Astrocyte (in vitro differentiated cells and primary cell): ENCODE results near the gene SLC36A4. TPM values are rescaled to one million over a fixed set of nuclear protein-coding genes. Genes with fewer than 3 reads are reported as not detected.

Experiments used
- DNase-seq: peaks from one replicate; pipeline ENCODE4 v3.0.0-alpha.2; 2010; ENCODE audit warnings: low read depth
- FAIRE-seq: peaks from 2 replicates; lab custom pipeline; 2011; peaks lifted over from hg19 to GRCh38; lab: Jason Lieb, UNC
- H2AFZ ChIP-seq: 2 replicates; pipeline ENCODE4 v1.6.0; 2012; ENCODE audit warnings: low read depth, low read length, inconsistent platforms
- H3K27ac ChIP-seq: 2 replicates; pipeline ENCODE4 v1.5.1; 2011; ENCODE audit warnings: low read depth, low read length, inconsistent platforms
- H3K27me3 ChIP-seq: 2 replicates; pipeline ENCODE4 v1.6.0; 2011; ENCODE audit warnings: low read length, inconsistent platforms; ENCODE audit not compliant: insufficient read depth
- H3K36me3 ChIP-seq: 2 replicates; pipeline ENCODE4 v1.5.1; 2011; ENCODE audit warnings: low read length, inconsistent platforms; ENCODE audit not compliant: insufficient read depth
- H3K4me1 ChIP-seq: 2 replicates; pipeline ENCODE4 v1.5.1; 2011; ENCODE audit warnings: low read length, inconsistent platforms; ENCODE audit not compliant: insufficient read depth
- H3K4me2 ChIP-seq: 2 replicates; pipeline ENCODE4 v1.6.0; 2012; ENCODE audit warnings: low read length, inconsistent platforms
- H3K4me3 ChIP-seq: 2 replicates; pipeline ENCODE4 v1.5.1; 2011; ENCODE audit warnings: low read depth, mild to moderate bottlenecking, low read length, inconsistent platforms; ENCODE audit not compliant: insufficient read depth
- H3K79me2 ChIP-seq: 2 replicates; pipeline ENCODE4 v1.6.0; 2012; ENCODE audit warnings: mild to moderate bottlenecking, low read length, inconsistent platforms; ENCODE audit not compliant: insufficient read depth
- H3K9ac ChIP-seq: 2 replicates; pipeline ENCODE4 v1.6.0; 2012; ENCODE audit warnings: mild to moderate bottlenecking, low read length, inconsistent platforms
- H3K9me3 ChIP-seq: 2 replicates; pipeline ENCODE4 v1.5.1; 2012; ENCODE audit warnings: low read depth, mild to moderate bottlenecking, low read length, inconsistent platforms; ENCODE audit not compliant: insufficient read depth
- H4K20me1 ChIP-seq: 2 replicates; pipeline ENCODE4 v1.6.0; 2012; ENCODE audit warnings: low read length, inconsistent platforms; ENCODE audit not compliant: insufficient read depth
- H3K27ac Mint-ChIP-seq: one replicate; pipeline ENCODE4 v1.8.0; 2021; ENCODE audit warnings: mild to moderate bottlenecking, mixed read lengths; ENCODE audit not compliant: unreplicated experiment
- H3K27me3 Mint-ChIP-seq: one replicate; pipeline ENCODE4 v1.8.0; 2021; ENCODE audit warnings: low read depth, mixed read lengths; ENCODE audit not compliant: unreplicated experiment
- H3K36me3 Mint-ChIP-seq: one replicate; pipeline ENCODE4 v1.8.0; 2021; ENCODE audit warnings: low read depth, mixed read lengths; ENCODE audit not compliant: unreplicated experiment
- H3K4me1 Mint-ChIP-seq: one replicate; pipeline ENCODE4 v1.8.0; 2021; ENCODE audit warnings: low read depth, mixed read lengths; ENCODE audit not compliant: unreplicated experiment
- H3K4me3 Mint-ChIP-seq: one replicate; pipeline ENCODE4 v1.8.0; 2021; ENCODE audit warnings: mild to moderate bottlenecking, moderate library complexity, mixed read lengths; ENCODE audit not compliant: unreplicated experiment
- H3K9me3 Mint-ChIP-seq: one replicate; pipeline ENCODE4 v1.8.0; 2021; ENCODE audit warnings: mild to moderate bottlenecking, mixed read lengths; ENCODE audit not compliant: unreplicated experiment
- EZH2 ChIP-seq: IDR thresholded peaks from 2 replicates; pipeline ENCODE4 v1.6.1; 2012; ENCODE audit warnings: mild to moderate bottlenecking, low read length, inconsistent platforms; ENCODE audit not compliant: insufficient read depth
- total RNA-seq: library from RNA; stranded (reverse); gene quantifications from 2 replicates; pipeline ENCODE4 v1.2.1, GENCODE V29; 2021
- TF ChIP-seq, protein P1 (sequence below): IDR thresholded peaks from 2 replicates; pipeline ENCODE4 v1.5.1; 2011; ENCODE audit warnings: low read depth, mild to moderate bottlenecking, inconsistent platforms, low read length, moderate library complexity; ENCODE audit not compliant: insufficient read depth

SLC36A4 gene
- total RNA-seq, 1 donor from 2014 or later, result 28.3 TPM

DNA sequence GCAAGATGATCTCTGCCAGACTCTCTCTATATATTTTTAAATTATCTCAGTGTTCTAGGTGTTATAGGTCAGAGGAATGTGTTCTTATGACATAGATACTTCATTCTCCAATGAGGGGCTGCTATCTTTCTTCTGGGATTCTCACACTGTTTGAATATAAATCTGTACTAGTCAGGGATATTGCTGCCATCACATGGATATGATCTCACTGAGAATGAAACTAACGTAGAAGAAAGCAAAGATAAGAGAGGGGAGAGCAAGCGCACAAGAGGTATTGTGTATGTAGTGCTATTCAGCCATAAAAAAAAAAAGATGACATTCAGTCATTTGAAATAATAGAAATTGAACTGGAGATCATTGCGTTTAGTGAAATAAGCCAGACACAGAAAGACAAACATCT, 42.2 kb upstream of the SLC36A4 start:
- Histone ChIP-seq H3K9ac (no peak overlapping the region), H3K4me3 (no peak overlapping the region), H2AFZ (no peak overlapping the region), H3K27ac (no peak overlapping the region), H4K20me1 (no peaks in the 10 kb centered on the region), H3K9me3 (no peaks in the 10 kb centered on the region), H3K4me2 (no peak overlapping the region), H3K36me3 (no peaks in the 10 kb centered on the region), H3K27me3 (peaks cover 16% of the 10 kb centered on the region), H3K79me2 (no peaks in the 10 kb centered on the region), H3K4me1 (no peaks in the 10 kb centered on the region)
- H3K9me3 Mint-ChIP-seq, result no peaks in the 10 kb centered on the region
- DNase-seq (no peak), FAIRE-seq (no peak)
- TF ChIP-seq, protein P1, sequence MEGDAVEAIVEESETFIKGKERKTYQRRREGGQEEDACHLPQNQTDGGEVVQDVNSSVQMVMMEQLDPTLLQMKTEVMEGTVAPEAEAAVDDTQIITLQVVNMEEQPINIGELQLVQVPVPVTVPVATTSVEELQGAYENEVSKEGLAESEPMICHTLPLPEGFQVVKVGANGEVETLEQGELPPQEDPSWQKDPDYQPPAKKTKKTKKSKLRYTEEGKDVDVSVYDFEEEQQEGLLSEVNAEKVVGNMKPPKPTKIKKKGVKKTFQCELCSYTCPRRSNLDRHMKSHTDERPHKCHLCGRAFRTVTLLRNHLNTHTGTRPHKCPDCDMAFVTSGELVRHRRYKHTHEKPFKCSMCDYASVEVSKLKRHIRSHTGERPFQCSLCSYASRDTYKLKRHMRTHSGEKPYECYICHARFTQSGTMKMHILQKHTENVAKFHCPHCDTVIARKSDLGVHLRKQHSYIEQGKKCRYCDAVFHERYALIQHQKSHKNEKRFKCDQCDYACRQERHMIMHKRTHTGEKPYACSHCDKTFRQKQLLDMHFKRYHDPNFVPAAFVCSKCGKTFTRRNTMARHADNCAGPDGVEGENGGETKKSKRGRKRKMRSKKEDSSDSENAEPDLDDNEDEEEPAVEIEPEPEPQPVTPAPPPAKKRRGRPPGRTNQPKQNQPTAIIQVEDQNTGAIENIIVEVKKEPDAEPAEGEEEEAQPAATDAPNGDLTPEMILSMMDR, result no peak
- TF ChIP-seq EZH2, result no peak
- H3K36me3 Mint-ChIP-seq, result no peaks in the 10 kb centered on the region
- no peak overlapping the region for H3K27ac Mint-ChIP-seq
- H3K4me1 Mint-ChIP-seq, result peaks cover 10% of the 10 kb centered on the region
- H3K27me3 Mint-ChIP-seq, result peaks cover 3% of the 10 kb centered on the region
- no peak overlapping the region for H3K4me3 Mint-ChIP-seq

DNA sequence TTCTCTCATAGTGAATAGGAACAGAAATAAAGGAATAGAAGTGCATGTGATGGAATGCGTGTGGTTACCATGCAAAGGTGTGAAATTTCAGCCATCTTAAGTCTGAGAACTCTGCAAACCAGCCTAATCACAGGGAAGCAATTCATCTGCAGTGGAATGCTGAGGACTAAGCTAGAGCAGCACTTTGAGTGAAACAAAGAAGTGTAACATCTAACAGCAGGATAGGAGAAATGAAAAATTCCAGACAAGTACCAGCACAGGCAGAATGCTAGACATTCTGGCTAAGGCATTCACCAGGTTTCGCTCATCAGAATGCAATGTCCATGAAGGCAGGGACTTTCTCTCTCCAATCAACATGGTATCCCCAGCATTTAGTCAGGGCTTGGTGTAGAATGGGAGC, 41.2 kb upstream of the SLC36A4 start:
- no peak for FAIRE-seq
- no peak overlapping the region for H3K4me2 ChIP-seq
- peaks cover 19% of the 10 kb centered on the region for H3K27me3 ChIP-seq
- Mint-ChIP-seq H3K4me1 (peaks cover 10% of the 10 kb centered on the region), H3K4me3 (no peak overlapping the region), H3K27ac (no peak overlapping the region), H3K36me3 (no peaks in the 10 kb centered on the region), H3K9me3 (no peaks in the 10 kb centered on the region), H3K27me3 (peaks cover 3% of the 10 kb centered on the region)
- no peak for DNase-seq
- H3K36me3 ChIP-seq, result no peaks in the 10 kb centered on the region
- no peaks in the 10 kb centered on the region for H3K9me3 ChIP-seq
- H3K4me3 ChIP-seq, result no peak overlapping the region
- H3K79me2 ChIP-seq, result no peaks in the 10 kb centered on the region
- no peak overlapping the region for H3K27ac ChIP-seq
- no peaks in the 10 kb centered on the region for H3K4me1 ChIP-seq
- no peak overlapping the region for H3K9ac ChIP-seq
- H4K20me1 ChIP-seq, result no peaks in the 10 kb centered on the region
- H2AFZ ChIP-seq, result no peak overlapping the region
- no peak for TF ChIP-seq EZH2
- TF ChIP-seq, protein P1, result no peak

DNA sequence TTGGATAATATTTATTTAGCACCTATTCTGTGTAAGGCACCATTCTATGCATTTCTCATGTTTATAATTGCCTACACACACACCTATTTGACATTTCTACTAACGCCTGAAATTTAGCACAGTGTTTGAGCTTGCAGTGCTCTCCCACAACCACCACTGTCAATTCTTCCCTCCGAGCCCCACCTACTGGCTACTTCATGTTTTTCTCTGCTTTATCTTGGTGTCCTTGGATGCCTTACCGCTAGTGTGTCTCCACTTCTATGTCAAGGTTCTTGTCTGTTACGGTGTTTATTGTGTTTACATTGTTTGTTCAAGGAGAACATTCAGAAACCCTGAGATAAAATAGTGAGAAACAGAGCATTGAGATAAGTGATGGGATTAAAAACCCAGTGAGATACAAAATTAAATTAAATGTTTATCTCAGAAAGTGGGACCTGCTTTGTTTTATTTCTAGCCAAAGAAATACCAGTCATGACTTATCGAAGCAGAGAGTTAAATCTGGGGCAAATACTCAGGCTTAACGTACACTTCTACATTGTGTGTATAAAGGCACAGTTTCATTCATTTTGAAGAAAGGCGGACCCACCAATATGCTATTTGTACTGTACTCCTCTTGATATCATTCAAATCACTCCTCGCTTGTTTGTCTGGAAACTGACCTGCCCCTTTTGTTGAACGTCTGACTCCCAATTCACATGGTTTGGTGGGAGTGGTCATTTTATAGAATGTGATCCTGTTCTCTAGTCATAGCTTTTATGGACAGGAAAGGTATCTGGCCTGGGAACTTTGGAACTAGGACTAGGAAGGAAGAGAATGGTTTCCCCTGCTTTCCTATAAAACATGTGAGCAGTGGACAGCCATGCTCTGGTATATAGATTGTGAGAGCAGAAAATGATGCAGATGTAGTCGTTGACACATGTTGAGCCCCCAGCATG, 39.2 kb upstream of the SLC36A4 start:
- Histone ChIP-seq H3K79me2 (no peaks in the 10 kb centered on the region), H3K9ac (no peak overlapping the region), H3K4me1 (no peaks in the 10 kb centered on the region), H3K4me3 (no peak overlapping the region), H3K36me3 (no peaks in the 10 kb centered on the region), H2AFZ (no peak overlapping the region), H4K20me1 (no peaks in the 10 kb centered on the region), H3K27me3 (peaks cover 24% of the 10 kb centered on the region), H3K27ac (no peak overlapping the region), H3K9me3 (no peaks in the 10 kb centered on the region), H3K4me2 (no peak overlapping the region)
- Mint-ChIP-seq H3K4me1 (peaks cover 10% of the 10 kb centered on the region), H3K9me3 (no peaks in the 10 kb centered on the region), H3K27me3 (peaks cover 7% of the 10 kb centered on the region), H3K36me3 (no peaks in the 10 kb centered on the region), H3K4me3 (no peak overlapping the region), H3K27ac (no peak overlapping the region)
- FAIRE-seq, result no peak
- no peak for TF ChIP-seq EZH2
- TF ChIP-seq, protein P1, result peak; percentile 62
- peak; percentile 10 for DNase-seq
